Measurements from ENCODE around the gene MYO7A. TPM values are rescaled to one million over a fixed set of nuclear protein-coding genes. Genes with fewer than 3 reads are reported as not detected.

Gene MYO7A
- total RNA-seq, 1 donor from 2014 or later = 2.2 TPM

GRCh38 chr11:77202941-77203900, 75.2 kb downstream of the MYO7A start:
- Mint-ChIP-seq H3K27me3 (ENCODE audit: low read depth) (no peaks in the 10 kb centered on the region), H3K4me3 (no peak overlapping the region), H3K36me3 (no peaks in the 10 kb centered on the region), H3K27ac (no peak overlapping the region), H3K4me1 (peaks cover 5% of the 10 kb centered on the region), H3K9me3 (no peaks in the 10 kb centered on the region)
- no peak for TF ChIP-seq CTCF (IDR thresholded peaks at IDR 0.05; ENCODE audit: unreplicated experiment)
- DNase-seq (ENCODE audit: low spot score in 2 of 2, unreplicated experiment in 2 of 2) = peak in 1 of 2 experiments; percentile 32

DNA sequence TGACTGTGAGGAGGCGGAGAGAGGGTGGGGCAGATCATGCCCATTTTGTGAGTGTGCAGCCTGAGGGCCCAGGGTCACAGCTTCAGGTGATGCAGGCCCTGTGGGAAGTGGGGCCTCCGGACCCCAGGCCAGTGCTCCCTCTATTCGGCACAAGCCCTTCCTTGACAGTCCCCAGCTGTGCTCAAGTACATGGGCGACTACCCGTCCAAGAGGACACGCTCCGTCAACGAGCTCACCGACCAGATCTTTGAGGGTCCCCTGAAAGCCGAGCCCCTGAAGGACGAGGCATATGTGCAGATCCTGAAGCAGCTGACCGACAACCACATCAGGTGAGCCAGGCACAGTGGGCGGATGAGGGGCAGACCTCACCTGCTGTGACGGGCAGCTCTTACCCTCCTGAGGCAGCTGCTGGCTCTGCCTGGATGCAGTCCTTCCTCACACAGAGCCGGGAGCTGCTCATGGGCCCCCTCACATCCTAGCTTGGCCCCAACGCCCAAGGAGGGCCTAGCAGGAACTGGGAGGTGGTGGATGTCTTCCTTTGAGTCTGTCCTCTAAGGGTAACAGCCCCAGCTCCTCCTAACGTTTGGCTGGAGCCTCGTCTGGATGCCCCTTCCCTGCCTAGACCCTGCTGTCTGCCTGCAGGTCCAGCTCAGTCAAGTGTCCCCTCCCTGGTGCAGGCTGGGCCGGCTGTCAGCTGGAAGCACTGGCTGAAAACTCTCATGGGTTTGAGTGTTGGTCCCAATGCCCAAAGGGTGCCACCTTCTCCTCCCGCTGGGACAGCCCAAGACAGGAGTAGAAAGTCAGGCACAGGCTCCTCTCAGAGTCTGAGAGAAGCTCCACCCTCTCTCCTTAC, 76.1 kb downstream of the MYO7A start:
- Mint-ChIP-seq H3K27ac (no peak overlapping the region), H3K36me3 (no peaks in the 10 kb centered on the region), H3K27me3 (ENCODE audit: low read depth) (no peaks in the 10 kb centered on the region), H3K9me3 (no peaks in the 10 kb centered on the region), H3K4me3 (no peak overlapping the region), H3K4me1 (peaks cover 5% of the 10 kb centered on the region)
- TF ChIP-seq CTCF (IDR thresholded peaks at IDR 0.05; ENCODE audit: unreplicated experiment) = no peak
- peak in 1 of 2 experiments; percentile 29 for DNase-seq (ENCODE audit: low spot score in 2 of 2, unreplicated experiment in 2 of 2)

DNA sequence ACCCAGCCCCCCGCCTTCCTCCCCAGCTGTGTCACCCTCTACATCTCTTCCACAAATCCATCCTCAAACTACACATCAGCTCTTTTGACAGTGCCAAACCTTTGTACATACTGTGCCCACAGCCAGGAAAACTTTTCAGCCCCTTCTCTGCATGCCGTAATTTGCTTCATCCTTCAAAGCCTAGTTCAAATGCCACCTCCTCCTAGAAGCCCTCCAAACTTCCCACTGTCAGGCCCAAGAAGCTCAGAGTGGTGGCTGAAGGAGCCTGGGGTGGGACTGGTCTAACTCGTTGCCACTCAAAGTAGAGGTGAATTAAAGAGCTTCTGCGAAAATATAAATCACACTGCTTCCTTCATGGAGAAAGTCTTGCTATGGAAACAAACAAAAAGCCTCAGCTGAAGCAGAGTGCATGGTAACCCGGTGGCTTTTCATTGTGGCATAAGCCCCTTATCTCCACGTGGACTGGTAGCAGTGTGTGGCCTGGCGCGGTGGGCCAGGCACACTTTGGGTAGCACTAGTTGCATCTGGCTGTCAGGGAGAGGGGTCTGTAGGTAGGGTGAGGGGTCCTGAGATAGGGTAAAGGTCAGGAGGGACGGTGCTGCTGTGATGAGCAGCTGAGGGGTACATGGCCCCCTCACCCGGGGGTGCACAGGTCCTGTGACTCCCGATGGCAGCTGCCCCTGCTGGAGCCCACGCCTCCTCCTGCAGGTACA, 76.9 kb downstream of the MYO7A start:
- H3K4me1 Mint-ChIP-seq = peaks cover 5% of the 10 kb centered on the region
- H3K36me3 Mint-ChIP-seq = no peaks in the 10 kb centered on the region
- no peak overlapping the region for H3K27ac Mint-ChIP-seq
- H3K9me3 Mint-ChIP-seq = no peaks in the 10 kb centered on the region
- no peaks in the 10 kb centered on the region for H3K27me3 Mint-ChIP-seq (ENCODE audit: low read depth)
- no peak for TF ChIP-seq CTCF (IDR thresholded peaks at IDR 0.05; ENCODE audit: unreplicated experiment)
- H3K4me3 Mint-ChIP-seq = no peak overlapping the region
- DNase-seq (ENCODE audit: low spot score in 2 of 2, unreplicated experiment in 2 of 2) = no peak

GRCh38 chr11:77205467-77206263, 77.6 kb downstream of the MYO7A start:
- Mint-ChIP-seq H3K9me3 (no peaks in the 10 kb centered on the region), H3K4me1 (peaks cover 5% of the 10 kb centered on the region), H3K27me3 (ENCODE audit: low read depth) (no peaks in the 10 kb centered on the region), H3K27ac (no peak overlapping the region), H3K4me3 (no peak overlapping the region), H3K36me3 (no peaks in the 10 kb centered on the region)
- TF ChIP-seq CTCF (IDR thresholded peaks at IDR 0.05; ENCODE audit: unreplicated experiment) = no peak
- no peak for DNase-seq (ENCODE audit: low spot score in 2 of 2, unreplicated experiment in 2 of 2)

All from mesothelial cell of epicardium (in vitro differentiated cells).